HG03097 (cell line): ENCODE results near the gene BOC.

Source experiments
- ATAC-seq: cut with Tn5 transposase; IDR thresholded peaks from one replicate; pipeline ENCODE4 v1.9.1; 2021; ENCODE audit not compliant: unreplicated experiment, low FRiP score

The BOC gene

GRCh38 chr3:113185194-113185835 is 26.0 kb upstream of the BOC start:
- no peak for ATAC-seq

DNA sequence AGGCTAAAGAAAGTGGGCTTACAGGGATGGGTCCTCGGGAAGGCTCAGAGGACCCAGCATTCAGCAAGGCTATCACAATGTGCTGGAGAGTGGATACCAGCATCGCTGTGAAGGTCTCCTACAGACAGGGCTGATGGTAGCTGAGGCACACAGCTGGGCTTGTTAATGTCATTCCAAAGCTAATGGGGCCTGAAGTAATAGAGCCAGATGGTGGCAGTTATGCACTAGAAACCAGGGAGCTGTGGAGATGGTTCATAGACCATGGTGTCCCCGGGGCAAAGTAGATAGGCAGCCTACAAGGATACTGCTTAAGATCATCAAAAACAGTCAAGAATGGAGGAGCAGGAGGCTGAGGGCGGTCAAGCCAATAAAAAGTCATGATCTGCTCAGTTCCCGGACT is 24.8 kb upstream of the BOC start:
- no peak for ATAC-seq

DNA sequence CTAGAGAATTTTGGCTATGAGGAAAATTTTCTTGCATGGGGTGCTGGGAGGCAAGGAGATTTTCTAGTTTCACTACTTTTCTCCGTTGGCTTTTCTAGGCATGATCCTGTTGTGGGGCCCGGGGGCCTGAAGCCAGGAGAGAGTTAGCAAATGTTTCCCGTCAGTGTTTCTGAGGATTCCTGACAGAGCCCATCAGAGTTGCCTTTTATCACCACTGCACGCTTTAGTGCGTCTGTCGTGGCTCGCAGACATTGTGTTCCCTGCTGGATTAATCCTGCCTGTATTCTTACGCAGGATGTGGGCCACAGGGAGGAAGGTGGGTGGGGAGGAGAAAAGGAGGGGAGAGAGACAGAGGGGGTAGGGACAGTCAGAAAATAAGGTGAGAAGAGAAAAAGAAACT is 18.1 kb upstream of the BOC start:
- ATAC-seq: no peak

DNA sequence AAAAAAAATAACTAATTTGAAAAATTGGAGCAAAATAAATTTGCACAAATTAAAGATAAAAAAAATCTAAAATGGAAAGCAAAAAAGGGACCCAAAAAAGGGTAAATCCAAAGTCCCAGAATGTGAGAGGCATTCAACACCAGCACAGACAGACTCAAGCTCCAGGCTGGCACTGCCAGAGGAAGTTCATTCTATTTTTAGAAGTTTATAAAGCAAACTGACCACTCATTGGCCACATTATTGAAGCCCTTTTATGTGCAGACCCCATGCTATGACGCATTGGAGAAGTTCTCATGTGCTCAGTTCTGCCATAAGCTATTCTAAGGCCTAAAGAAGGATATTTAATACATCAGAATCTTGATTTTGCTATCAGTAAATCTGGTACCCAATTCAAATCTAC is 17.6 kb upstream of the BOC start:
- no peak for ATAC-seq

DNA sequence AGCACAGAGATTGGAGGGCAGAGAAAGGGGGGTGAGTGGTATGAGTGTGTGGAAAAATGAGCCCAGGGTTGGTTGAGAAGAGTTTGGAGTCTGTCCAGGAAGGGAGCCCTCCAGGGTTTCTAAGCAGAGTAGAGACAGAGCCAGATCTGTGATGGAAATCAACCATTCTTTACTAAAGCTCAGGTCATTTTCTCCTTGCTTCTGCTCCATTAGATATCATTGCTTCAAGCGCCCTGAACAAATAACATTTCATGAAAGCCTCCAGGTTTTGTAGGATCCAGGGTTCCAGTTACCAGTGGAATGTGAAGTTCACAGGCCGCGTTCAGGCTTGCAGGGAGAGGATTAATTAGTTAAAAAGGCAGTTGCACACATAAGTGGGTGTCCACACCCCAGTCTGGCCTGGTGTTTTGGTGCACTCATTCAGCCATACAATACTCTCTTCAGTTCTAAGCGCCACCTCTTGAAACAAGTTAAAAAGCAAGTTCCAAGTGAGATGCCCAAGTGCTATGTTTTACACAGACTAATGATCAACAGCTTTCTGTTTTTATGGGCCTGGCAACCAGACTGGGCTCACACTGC is 16.4 kb upstream of the BOC start:
- no peak for ATAC-seq

GRCh38 chr3:113200351-113200750 is 11.0 kb upstream of the BOC start:
- ATAC-seq: no peak

- no peak for ATAC-seq
These were observed 10.4 kb upstream of the BOC start for GRCh38 chr3:113200946-113201345.

GRCh38 chr3:113204371-113204770 is 7.0 kb upstream of the BOC start:
- ATAC-seq: no peak

- ATAC-seq: no peak
These were observed 5.9 kb upstream of the BOC start for GRCh38 chr3:113205481-113205880.

DNA sequence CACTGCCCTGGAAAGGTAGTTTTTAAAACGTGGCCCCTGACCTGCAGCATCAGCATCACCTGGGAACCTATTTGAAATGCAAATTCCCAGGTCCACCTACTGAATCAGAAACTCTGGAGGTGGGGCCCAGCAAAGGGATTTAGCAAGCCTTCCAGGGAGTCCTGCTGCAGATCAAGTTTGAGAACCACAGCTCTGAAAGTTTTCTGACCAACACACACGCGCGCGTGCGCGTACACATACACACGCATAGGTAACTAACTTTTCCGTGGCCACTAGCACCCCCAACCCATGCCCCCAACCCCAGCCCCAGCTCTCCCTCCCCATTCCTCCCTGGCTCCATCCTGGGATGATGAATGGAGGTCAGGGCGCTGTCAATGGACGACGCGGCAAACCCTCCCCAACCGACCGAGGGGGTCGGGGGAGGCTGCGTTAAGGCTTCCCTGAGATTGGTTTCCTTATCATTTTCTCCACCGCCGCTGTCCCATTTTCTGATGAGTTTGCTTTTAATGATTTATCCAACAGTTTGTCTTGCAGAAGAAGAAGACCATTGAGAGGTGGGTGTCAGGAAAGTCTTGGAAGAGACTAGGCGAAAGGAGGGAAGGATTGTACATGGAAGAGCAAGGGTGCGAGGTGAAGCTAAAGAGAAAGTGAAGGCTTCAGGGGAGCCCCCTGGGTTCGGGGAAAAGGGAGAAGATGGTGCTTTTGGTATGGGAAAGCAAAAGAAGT is 590 bp upstream of the BOC start:
- no peak for ATAC-seq

- ATAC-seq: no peak
These were observed 940 bp downstream of the BOC start for GRCh38 chr3:113212150-113212843.

DNA sequence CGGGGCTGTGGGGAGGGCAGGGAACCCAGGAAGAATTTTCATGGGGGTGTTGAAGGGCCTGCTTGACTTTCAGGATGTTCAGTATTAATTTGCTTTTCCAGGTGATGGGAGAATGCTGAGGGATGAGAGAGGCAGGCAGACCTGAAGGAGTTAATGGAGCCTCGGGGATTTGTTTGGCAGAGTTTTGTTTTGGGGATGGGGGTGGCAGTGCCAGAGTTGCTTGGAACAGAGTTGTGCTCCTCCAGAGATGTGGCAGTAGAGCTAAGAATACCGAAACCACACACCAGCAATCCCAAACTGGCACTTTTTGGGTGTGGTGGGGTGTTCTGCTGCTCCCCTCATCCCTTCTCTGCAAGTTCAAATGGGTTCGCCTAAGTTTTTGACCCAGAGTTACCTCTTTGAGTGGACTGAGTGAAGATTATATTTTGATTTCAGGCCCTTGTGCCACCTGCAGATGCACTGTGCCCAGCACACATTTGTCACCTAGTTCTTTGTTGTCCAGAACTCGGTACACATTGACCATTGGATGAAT is 1.6 kb downstream of the BOC start:
- ATAC-seq: no peak

- no peak for ATAC-seq
These were observed 2.7 kb downstream of the BOC start for GRCh38 chr3:113213896-113214587.

DNA sequence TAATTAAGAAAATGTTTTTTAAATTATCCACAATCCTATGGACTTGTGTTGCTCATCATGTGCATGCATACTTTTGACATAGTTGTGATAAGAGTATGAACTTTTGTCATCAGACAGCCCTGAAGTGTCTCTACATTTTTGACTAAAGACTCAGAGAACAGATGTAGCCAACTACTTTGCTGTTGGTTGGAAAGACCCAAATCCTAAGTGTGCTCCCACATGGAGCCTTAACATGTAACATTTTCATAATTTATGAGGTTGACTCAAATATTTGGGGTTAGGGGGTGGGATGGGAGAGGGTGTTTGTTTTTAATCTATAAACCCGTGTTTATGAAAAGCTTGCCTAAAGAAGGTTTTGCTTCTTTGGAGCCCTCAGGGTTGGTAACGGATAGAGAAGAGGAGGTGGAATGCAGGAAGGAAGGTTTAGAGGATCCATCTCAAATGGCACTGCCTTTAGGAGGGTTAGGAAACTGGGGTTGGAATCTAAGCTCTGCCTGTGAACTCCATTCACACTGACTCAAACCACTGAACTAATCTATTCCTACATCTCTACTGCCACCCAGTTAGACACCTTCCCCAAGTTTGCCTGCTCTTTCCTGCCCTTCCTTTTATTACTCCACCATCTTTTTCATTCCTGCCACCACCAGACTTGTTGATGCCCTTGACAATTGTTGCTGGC is 3.7 kb downstream of the BOC start:
- no peak for ATAC-seq

DNA sequence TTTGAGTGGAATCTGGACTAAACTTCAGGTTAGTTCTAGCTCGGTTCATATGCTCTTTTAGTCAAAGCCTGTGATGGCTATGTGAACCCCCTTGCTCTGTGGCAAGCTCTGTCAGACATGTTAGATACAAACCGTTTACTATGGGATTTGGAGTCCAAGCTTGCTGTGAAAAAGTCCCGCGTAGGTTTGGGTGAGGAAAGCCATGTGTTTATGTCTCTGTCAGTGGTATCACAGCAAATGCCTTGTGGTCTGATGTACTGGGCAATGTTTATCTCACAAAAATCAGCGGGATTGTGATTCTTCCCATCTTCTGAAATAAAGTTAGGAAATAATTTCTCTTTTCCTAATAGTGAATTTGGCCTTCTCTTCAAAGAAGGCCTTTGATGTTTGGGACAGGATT is 5.0 kb downstream of the BOC start:
- no peak for ATAC-seq

GRCh38 chr3:113218011-113218680 is 6.8 kb downstream of the BOC start:
- ATAC-seq: no peak

GRCh38 chr3:113218681-113219045 is 7.3 kb downstream of the BOC start:
- ATAC-seq: no peak

DNA sequence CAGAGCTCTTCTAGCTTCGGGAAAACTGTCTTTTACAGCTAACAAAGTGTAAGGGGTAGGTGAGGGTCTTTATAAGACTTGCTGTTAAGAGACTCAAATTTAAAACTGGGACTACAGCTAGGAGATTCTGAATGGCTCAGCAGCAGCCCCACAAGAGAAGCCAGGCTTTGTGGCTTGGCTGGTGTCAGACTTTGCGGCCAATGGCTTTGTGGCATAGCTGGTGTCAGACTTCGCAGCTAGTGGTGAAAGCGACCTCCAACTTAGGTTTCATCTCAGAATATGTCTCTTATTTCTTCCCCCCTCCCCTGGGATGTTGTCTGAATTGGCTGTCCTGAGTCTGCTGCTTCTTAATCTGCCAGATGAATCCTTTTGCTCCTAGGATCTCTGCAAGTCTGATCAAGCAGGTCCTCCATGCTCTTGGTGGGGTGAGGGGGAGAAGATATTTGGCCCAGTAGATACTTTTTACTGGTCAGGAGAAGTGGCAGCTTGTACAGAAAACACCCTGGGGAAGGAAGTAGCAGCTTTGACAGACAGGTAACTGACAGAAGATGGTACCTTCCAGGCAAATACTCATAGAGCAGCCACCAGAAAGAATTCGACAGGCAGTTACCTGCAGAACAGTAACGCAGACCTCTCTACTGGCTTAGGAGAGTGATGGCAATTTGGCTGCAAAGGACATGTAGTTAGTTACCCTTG is 8.4 kb downstream of the BOC start:
- ATAC-seq: no peak

GRCh38 chr3:113220721-113221120 is 9.4 kb downstream of the BOC start:
- ATAC-seq: no peak
